ENCODE data around the gene CNKSR2.

Gene CNKSR2

GRCh38 chrX:21612154-21612553, 237.9 kb downstream of the CNKSR2 start:
- DNase-seq (ENCODE audit: low read depth): no peak

- no peak for DNase-seq (ENCODE audit: low read depth)
These were observed 242.2 kb downstream of the CNKSR2 start for GRCh38 chrX:21616386-21616785.

- no peak for DNase-seq (ENCODE audit: low read depth)
These were observed 246.0 kb downstream of the CNKSR2 start for GRCh38 chrX:21620234-21620633.

- no peak for DNase-seq (ENCODE audit: low read depth)
These were observed 249.7 kb downstream of the CNKSR2 start for GRCh38 chrX:21623778-21624501.

GRCh38 chrX:21632027-21632426, 257.8 kb downstream of the CNKSR2 start:
- no peak for DNase-seq (ENCODE audit: low read depth)

GRCh38 chrX:21638311-21638710, 264.1 kb downstream of the CNKSR2 start:
- no peak for DNase-seq (ENCODE audit: low read depth)

- no peak for DNase-seq (ENCODE audit: low read depth)
These were observed 265.6 kb downstream of the CNKSR2 start for GRCh38 chrX:21639775-21640174.

GRCh38 chrX:21645431-21645830, 271.2 kb downstream of the CNKSR2 start:
- no peak for DNase-seq (ENCODE audit: low read depth)

- no peak for DNase-seq (ENCODE audit: low read depth)
These were observed 271.7 kb downstream of the CNKSR2 start for GRCh38 chrX:21645886-21646285.

- DNase-seq (ENCODE audit: low read depth): no peak
These were observed 281.8 kb downstream of the CNKSR2 start for GRCh38 chrX:21655901-21656586.

GRCh38 chrX:21656587-21657317, 282.5 kb downstream of the CNKSR2 start:
- DNase-seq (ENCODE audit: low read depth): no peak

- DNase-seq (ENCODE audit: low read depth): no peak
These were observed 283.3 kb downstream of the CNKSR2 start for GRCh38 chrX:21657318-21658151.

GRCh38 chrX:21658152-21658737, 284.0 kb downstream of the CNKSR2 start, which contains the start of gene KLHL34:
TSS of gene KLHL34 (minus strand) at chrX:21658330. CDS start at chrX:21657788, 542 bp downstream.
- DNase-seq (ENCODE audit: low read depth): no peak

GRCh38 chrX:21658746-21659145, 284.5 kb downstream of the CNKSR2 start:
- no peak for DNase-seq (ENCODE audit: low read depth)

- no peak for DNase-seq (ENCODE audit: low read depth)
These were observed 285.1 kb downstream of the CNKSR2 start for GRCh38 chrX:21659320-21659719.

GRCh38 chrX:21660156-21660555, 285.9 kb downstream of the CNKSR2 start:
- DNase-seq (ENCODE audit: low read depth): no peak

GRCh38 chrX:21661316-21661715, 287.1 kb downstream of the CNKSR2 start:
- DNase-seq (ENCODE audit: low read depth): no peak

GRCh38 chrX:21662761-21663160, 288.5 kb downstream of the CNKSR2 start:
- DNase-seq (ENCODE audit: low read depth): no peak

- DNase-seq (ENCODE audit: low read depth): no peak
These were observed 292.0 kb downstream of the CNKSR2 start for GRCh38 chrX:21666252-21666651.

GRCh38 chrX:21666679-21667078, 292.5 kb downstream of the CNKSR2 start:
- DNase-seq (ENCODE audit: low read depth): no peak

GRCh38 chrX:21674430-21675186, 300.4 kb downstream of the CNKSR2 start:
- no peak for DNase-seq (ENCODE audit: low read depth)

All from activated T-cell treated with anti-CD3 and anti-CD28 coated beads for 24 hours (primary cell).